Natural killer cell (primary cell): Measurements from ENCODE around the gene AXIN1. TPM values are rescaled to one million over a fixed set of nuclear protein-coding genes. Genes with fewer than 3 reads are reported as not detected.
A peak's percentile ranks its signal among the peaks of the same experiment; 100 is the strongest.

Experiments used
- ATAC-seq, 3 donors: fragments of 150-1000 bp in 2 of 3; fragments of 200-7000 bp in 1 of 3; cut with Tn5 transposase; 1 replicate in 1 of 3; 2 replicates in 2 of 3; pipeline ENCODE4 v1.10.0; 2021; ENCODE audit warnings: mild to moderate bottlenecking in 2 of 3, moderate library complexity in 2 of 3
- DNase-seq, 2 donors: peaks; one replicate each; pipeline versions ENCODE4 v3.0.0 to v3.0.0-alpha.2; 2013 to 2021; ENCODE audit warnings: mixed read lengths in 1 of 2
- H3K27ac ChIP-seq: one replicate; pipeline ENCODE4 v1.5.1; 2013; ENCODE audit warnings: mild to moderate bottlenecking, low read length
- H3K27me3 ChIP-seq: one replicate; pipeline ENCODE4 v1.6.1; 2013; ENCODE audit warnings: low read length; ENCODE audit not compliant: control insufficient read depth, insufficient read depth
- H3K36me3 ChIP-seq: one replicate; pipeline ENCODE4 v1.6.1; 2013; ENCODE audit warnings: low read length; ENCODE audit not compliant: control insufficient read depth, insufficient read depth
- H3K4me1 ChIP-seq: one replicate; pipeline ENCODE4 v1.6.1; 2013; ENCODE audit warnings: low read length; ENCODE audit not compliant: control insufficient read depth, insufficient read depth
- H3K4me3 ChIP-seq: one replicate; pipeline ENCODE4 v1.5.1; 2013; ENCODE audit warnings: low read length
- H3K9me3 ChIP-seq: one replicate; pipeline ENCODE4 v1.6.1; 2013; ENCODE audit warnings: low read length; ENCODE audit not compliant: control insufficient read depth, insufficient read depth
- H3K27ac Mint-ChIP-seq, 2 donors: one replicate each; pipeline ENCODE4 v1.8.0; 2022; ENCODE audit warnings: mild to moderate bottlenecking in 2 of 2, mixed read lengths in 2 of 2, moderate library complexity in 1 of 2
- H3K27me3 Mint-ChIP-seq, 2 donors: one replicate each; pipeline ENCODE4 v1.8.0; 2022; ENCODE audit warnings: low read depth in 2 of 2, mixed read lengths in 2 of 2
- H3K36me3 Mint-ChIP-seq: one replicate; pipeline ENCODE4 v1.8.0; 2022; ENCODE audit warnings: mixed read lengths
- H3K4me1 Mint-ChIP-seq, 2 donors: one replicate each; pipeline ENCODE4 v1.8.0; 2022; ENCODE audit warnings: mixed read lengths in 2 of 2
- H3K4me3 Mint-ChIP-seq: one replicate; pipeline ENCODE4 v1.8.0; 2022; ENCODE audit warnings: mild to moderate bottlenecking, moderate library complexity, mixed read lengths
- H3K9me3 Mint-ChIP-seq, 2 donors: one replicate each; pipeline ENCODE4 v1.8.0; 2022; ENCODE audit warnings: mixed read lengths in 2 of 2
- CTCF ChIP-seq: fragments of 200-600 bp; IDR thresholded peaks from one replicate; pipeline ENCODE4 v1.8.0; 2022; ENCODE audit warnings: antibody characterized with exemption
- WGBS: methylation state at CpG from one replicate; pipeline ENCODE4 v1.1.7; 2013; ENCODE audit warnings: missing lambda C conversion rate; ENCODE audit not compliant: insufficient coverage; 5-methylcytosine and 5-hydroxymethylcytosine counted together
- intact Hi-C: fragments of 100-400 bp; cut with micrococcal nuclease; formaldehyde crosslinking; loops from one replicate; pipeline ENCODE4 v1.14.2; 2022
- total RNA-seq, 4 donors: library from RNA; stranded (reverse); fragments of 120-200 nt in 1 of 4; gene quantifications; one replicate each; pipeline versions ENCODE4 v1.2.3 to v1.2.4, GENCODE V29; 2013 to 2022

Gene AXIN1
- total RNA-seq, 3 donors from 2014 or later (not counting 1 experiment from before 2014, with no cell fraction given), result 100 to 122 (median 106) TPM

GRCh38 chr16:381012-381788, 28.7 kb upstream of the AXIN1 start:
- 2% methylated on average over 73 of the region's 73 CpGs for WGBS
- TF ChIP-seq CTCF, result no peak
- Mint-ChIP-seq H3K4me3 (peak overlapping the region; percentile 72), H3K36me3 (no peaks in the 10 kb centered on the region), H3K27me3 (no peaks in the 10 kb centered on the region), H3K9me3 (no peaks in the 10 kb centered on the region), H3K4me1 (peaks cover 10 to 24% of the 10 kb centered on the region in 2 donors), H3K27ac (no peak overlapping the region)
- DNase-seq, result no peak
- Histone ChIP-seq H3K27ac (peak overlapping the region; percentile 5), H3K4me3 (peak overlapping the region; percentile 62), H3K9me3 (no peaks in the 10 kb centered on the region), H3K27me3 (no peaks in the 10 kb centered on the region), H3K36me3 (peaks cover 11% of the 10 kb centered on the region), H3K4me1 (peaks cover 46% of the 10 kb centered on the region)
- ATAC-seq, result peak in 2 of 3 donors; percentile 2 to 30
- intact Hi-C loops, result no loop called here

- H3K36me3 Mint-ChIP-seq, result no peaks in the 10 kb centered on the region
Observed at GRCh38 chr16:380762-381011, 28.2 kb upstream of the AXIN1 start.

GRCh38 chr16:379961-380761, 27.6 kb upstream of the AXIN1 start:
- peaks cover 10 to 24% of the 10 kb centered on the region in 2 donors for H3K4me1 Mint-ChIP-seq
- H3K36me3 Mint-ChIP-seq, result no peaks in the 10 kb centered on the region
- no peak overlapping the region for H3K27ac ChIP-seq
- H3K27ac Mint-ChIP-seq, result peak overlapping the region in 1 of 2 donors; percentile 14
- ATAC-seq, result no peak
- peaks cover 15% of the 10 kb centered on the region for H3K36me3 ChIP-seq
- peaks cover 46% of the 10 kb centered on the region for H3K4me1 ChIP-seq
- H3K9me3 ChIP-seq, result no peaks in the 10 kb centered on the region
- H3K9me3 Mint-ChIP-seq, result no peaks in the 10 kb centered on the region
- H3K27me3 Mint-ChIP-seq, result no peaks in the 10 kb centered on the region
- no peak for TF ChIP-seq CTCF
- WGBS, result 87% methylated on average over 27 of the region's 27 CpGs
- intact Hi-C loops, result no loop called here
- H3K27me3 ChIP-seq, result no peaks in the 10 kb centered on the region
- H3K4me3 ChIP-seq, result peak overlapping the region; percentile 62
- DNase-seq, result peak in 1 of 2 donors; percentile 58
- H3K4me3 Mint-ChIP-seq, result peak overlapping the region; percentile 81

More at GRCh38 chr16:380762-381011, 28.2 kb upstream of the AXIN1 start:
- H3K36me3 ChIP-seq, result peaks cover 15% of the 10 kb centered on the region
- peaks cover 10 to 24% of the 10 kb centered on the region in 2 donors for H3K4me1 Mint-ChIP-seq
- no peaks in the 10 kb centered on the region for H3K9me3 Mint-ChIP-seq
- H3K27ac ChIP-seq, result peak overlapping the region; percentile 5
- no peaks in the 10 kb centered on the region for H3K27me3 Mint-ChIP-seq
- TF ChIP-seq CTCF, result no peak
- H3K27ac Mint-ChIP-seq, result no peak overlapping the region
- DNase-seq, result no peak
- intact Hi-C loops, result no loop called here
- H3K27me3 ChIP-seq, result no peaks in the 10 kb centered on the region
- ATAC-seq, result no peak
- peak overlapping the region; percentile 81 for H3K4me3 Mint-ChIP-seq
- WGBS, result 19% methylated on average over 12 of the region's 12 CpGs
- H3K4me3 ChIP-seq, result peak overlapping the region; percentile 62
- no peaks in the 10 kb centered on the region for H3K9me3 ChIP-seq
- H3K4me1 ChIP-seq, result peaks cover 46% of the 10 kb centered on the region
